ENCODE data around the gene ARPP19.
"Not testable (repeated sequence)": the region's sequence is repeated elsewhere in the genome, so short reads cannot be mapped to it uniquely, and the experiment has no call there.

The ARPP19 gene

GRCh38 chr15:52551762-52552161 is 17.1 kb downstream of the ARPP19 start:
- no peak for DNase-seq (ENCODE audit: low read depth, low spot score)

- DNase-seq (ENCODE audit: low read depth, low spot score), result not testable (repeated sequence)
These were observed 17.6 kb downstream of the ARPP19 start for GRCh38 chr15:52551186-52551585.

GRCh38 chr15:52546031-52546751 is 22.6 kb downstream of the ARPP19 start:
- no peak for DNase-seq (ENCODE audit: low read depth, low spot score)

- DNase-seq (ENCODE audit: low read depth, low spot score), result no peak
These were observed 28.3 kb downstream of the ARPP19 start for GRCh38 chr15:52540374-52541012.

- no peak for DNase-seq (ENCODE audit: low read depth, low spot score)
These were observed 31.4 kb downstream of the ARPP19 start for GRCh38 chr15:52537459-52537858.

- DNase-seq (ENCODE audit: low read depth, low spot score), result no peak
These were observed 36.4 kb downstream of the ARPP19 start for GRCh38 chr15:52532427-52532826.

GRCh38 chr15:52529940-52530339 is 38.9 kb downstream of the ARPP19 start:
- no peak for DNase-seq (ENCODE audit: low read depth, low spot score)

GRCh38 chr15:52529341-52529924 is 39.4 kb downstream of the ARPP19 start:
- peak; percentile 18 for DNase-seq (ENCODE audit: low read depth, low spot score)

- peak; percentile 92 for DNase-seq (ENCODE audit: low read depth, low spot score)
These were observed 40.1 kb downstream of the ARPP19 start, which contains the start of gene MYO5A for GRCh38 chr15:52528564-52529340. Gene MYO5A (minus strand): TSS chr15:52528880. CDS start chr15:52528806, 74 bp downstream.

GRCh38 chr15:52527911-52528563 is 40.8 kb downstream of the ARPP19 start:
- DNase-seq (ENCODE audit: low read depth, low spot score), result peak; percentile 63

- DNase-seq (ENCODE audit: low read depth, low spot score), result no peak
These were observed 41.5 kb downstream of the ARPP19 start for GRCh38 chr15:52527196-52527910.

GRCh38 chr15:52524223-52525136 is 44.4 kb downstream of the ARPP19 start:
- DNase-seq (ENCODE audit: low read depth, low spot score), result no peak

- no peak for DNase-seq (ENCODE audit: low read depth, low spot score)
These were observed 45.2 kb downstream of the ARPP19 start for GRCh38 chr15:52523647-52524046.

GRCh38 chr15:52523192-52523591 is 45.6 kb downstream of the ARPP19 start:
- peak; percentile 89 for DNase-seq (ENCODE audit: low read depth, low spot score)

GRCh38 chr15:52521682-52522081 is 47.1 kb downstream of the ARPP19 start:
- DNase-seq (ENCODE audit: low read depth, low spot score), result no peak

- DNase-seq (ENCODE audit: low read depth, low spot score), result no peak
These were observed 48.4 kb downstream of the ARPP19 start for GRCh38 chr15:52520421-52520820.

GRCh38 chr15:52518487-52519371 is 50.1 kb downstream of the ARPP19 start:
- DNase-seq (ENCODE audit: low read depth, low spot score), result no peak

GRCh38 chr15:52517014-52517413 is 51.8 kb downstream of the ARPP19 start:
- no peak for DNase-seq (ENCODE audit: low read depth, low spot score)

GRCh38 chr15:52515343-52515742 is 53.5 kb downstream of the ARPP19 start:
- DNase-seq (ENCODE audit: low read depth, low spot score), result no peak
